ENCODE data around the gene SP7. TPM values are rescaled to one million over a fixed set of nuclear protein-coding genes. Genes with fewer than 3 reads are reported as not detected.

Gene SP7
- total and polyA plus RNA-seq, 2 donors from 2014 or later = not detected

GRCh38 chr12:53353257-53353655 lies 17.1 kb upstream of the SP7 start:
- Histone ChIP-seq H3K9me3 (ENCODE audit: control insufficient read depth in 2 of 3, insufficient read depth in 1 of 3, low read length in 3 of 3) (no peaks in the 10 kb centered on the region), H3K4me1 (ENCODE audit: control insufficient read depth in 2 of 3, insufficient read depth in 2 of 3, low read depth in 1 of 3, low read length in 3 of 3) (peaks cover 0 to 5% (median 0%) of the 10 kb centered on the region in 3 donors), H3K4me3 (ENCODE audit: low read length in 3 of 3) (no peak overlapping the region), H3K36me3 (ENCODE audit: control insufficient read depth in 2 of 3, insufficient read depth in 3 of 3, low read length in 3 of 3) (no peaks in the 10 kb centered on the region), H3K9ac (ENCODE audit: low read length in 3 of 3) (no peak overlapping the region), H3K27me3 (ENCODE audit: control insufficient read depth, insufficient read depth, low read length) (no peaks in the 10 kb centered on the region), H3K27ac (ENCODE audit: low read depth in 2 of 2, low read length in 2 of 2) (no peak overlapping the region)
- intact Hi-C loops (cut with DNase I) = loop anchor here (10.0 kb wide), 1 partner anchor 72 kb away; the partner anchor contains the start of gene AMHR2
- TF ChIP-seq, protein P1, sequence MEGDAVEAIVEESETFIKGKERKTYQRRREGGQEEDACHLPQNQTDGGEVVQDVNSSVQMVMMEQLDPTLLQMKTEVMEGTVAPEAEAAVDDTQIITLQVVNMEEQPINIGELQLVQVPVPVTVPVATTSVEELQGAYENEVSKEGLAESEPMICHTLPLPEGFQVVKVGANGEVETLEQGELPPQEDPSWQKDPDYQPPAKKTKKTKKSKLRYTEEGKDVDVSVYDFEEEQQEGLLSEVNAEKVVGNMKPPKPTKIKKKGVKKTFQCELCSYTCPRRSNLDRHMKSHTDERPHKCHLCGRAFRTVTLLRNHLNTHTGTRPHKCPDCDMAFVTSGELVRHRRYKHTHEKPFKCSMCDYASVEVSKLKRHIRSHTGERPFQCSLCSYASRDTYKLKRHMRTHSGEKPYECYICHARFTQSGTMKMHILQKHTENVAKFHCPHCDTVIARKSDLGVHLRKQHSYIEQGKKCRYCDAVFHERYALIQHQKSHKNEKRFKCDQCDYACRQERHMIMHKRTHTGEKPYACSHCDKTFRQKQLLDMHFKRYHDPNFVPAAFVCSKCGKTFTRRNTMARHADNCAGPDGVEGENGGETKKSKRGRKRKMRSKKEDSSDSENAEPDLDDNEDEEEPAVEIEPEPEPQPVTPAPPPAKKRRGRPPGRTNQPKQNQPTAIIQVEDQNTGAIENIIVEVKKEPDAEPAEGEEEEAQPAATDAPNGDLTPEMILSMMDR (IDR thresholded peaks at IDR 0.05; ENCODE audit: borderline replicate concordance, extremely low read depth, insufficient read depth) = no peak
- DNase-seq (no peak), FAIRE-seq (no peak)

GRCh38 chr12:53352331-53353256 lies 16.4 kb upstream of the SP7 start:
- Histone ChIP-seq H3K27ac (ENCODE audit: low read depth in 2 of 2, low read length in 2 of 2) (no peak overlapping the region), H3K27me3 (ENCODE audit: control insufficient read depth, insufficient read depth, low read length) (no peaks in the 10 kb centered on the region), H3K36me3 (ENCODE audit: control insufficient read depth in 2 of 3, insufficient read depth in 3 of 3, low read length in 3 of 3) (no peaks in the 10 kb centered on the region), H3K9me3 (ENCODE audit: control insufficient read depth in 2 of 3, insufficient read depth in 1 of 3, low read length in 3 of 3) (no peaks in the 10 kb centered on the region), H3K9ac (ENCODE audit: low read length in 3 of 3) (no peak overlapping the region), H3K4me3 (ENCODE audit: low read length in 3 of 3) (no peak overlapping the region), H3K4me1 (ENCODE audit: control insufficient read depth in 2 of 3, insufficient read depth in 2 of 3, low read depth in 1 of 3, low read length in 3 of 3) (peaks cover 0 to 5% (median 0%) of the 10 kb centered on the region in 3 donors)
- DNase-seq (peak; percentile 82 to 95 (median 90)), FAIRE-seq (no peak)
- TF ChIP-seq, protein P1 (IDR thresholded peaks at IDR 0.05; ENCODE audit: borderline replicate concordance, extremely low read depth, insufficient read depth) = peak; percentile 94
- intact Hi-C loops (cut with DNase I) = loop anchor here (10.0 kb wide), 1 partner anchor 72 kb away; the partner anchor contains the start of gene AMHR2

DNA sequence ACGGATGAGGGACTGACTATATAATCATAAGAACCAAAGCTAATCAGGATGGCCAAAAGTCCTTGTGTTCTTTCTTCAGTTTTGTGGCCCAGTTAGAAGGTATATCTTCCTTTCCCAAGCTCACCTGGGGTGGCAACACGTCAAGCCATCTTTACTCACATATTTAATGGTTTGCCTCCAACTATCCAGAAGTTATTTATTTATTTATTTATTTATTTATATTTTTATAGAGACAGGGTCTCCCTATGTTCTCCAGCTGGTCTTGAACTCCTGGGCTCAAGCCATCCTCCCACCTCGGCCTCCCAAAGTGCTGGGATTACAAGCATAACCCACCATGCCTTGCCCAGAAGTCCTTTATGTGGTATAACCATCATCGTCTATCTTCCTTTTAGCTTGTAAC lies 11.8 kb upstream of the SP7 start:
- H3K4me3 ChIP-seq (ENCODE audit: low read length in 3 of 3) = no peak overlapping the region
- TF ChIP-seq, protein P1 (IDR thresholded peaks at IDR 0.05; ENCODE audit: borderline replicate concordance, extremely low read depth, insufficient read depth) = no peak
- H3K27me3 ChIP-seq (ENCODE audit: control insufficient read depth, insufficient read depth, low read length) = no peaks in the 10 kb centered on the region
- DNase-seq (no peak), FAIRE-seq (no peak)
- no peaks in the 10 kb centered on the region for H3K36me3 ChIP-seq (ENCODE audit: control insufficient read depth in 2 of 3, insufficient read depth in 3 of 3, low read length in 3 of 3)
- intact Hi-C loops (cut with DNase I) = no loop called here
- no peaks in the 10 kb centered on the region for H3K9me3 ChIP-seq (ENCODE audit: control insufficient read depth in 2 of 3, insufficient read depth in 1 of 3, low read length in 3 of 3)
- peaks cover 0 to 12% (median 3%) of the 10 kb centered on the region in 3 donors for H3K4me1 ChIP-seq (ENCODE audit: control insufficient read depth in 2 of 3, insufficient read depth in 2 of 3, low read depth in 1 of 3, low read length in 3 of 3)
- H3K27ac ChIP-seq (ENCODE audit: low read depth in 2 of 2, low read length in 2 of 2) = no peak overlapping the region
- no peak overlapping the region for H3K9ac ChIP-seq (ENCODE audit: low read length in 3 of 3)
